Measurements from ENCODE around the gene ARL8B. TPM values are rescaled to one million over a fixed set of nuclear protein-coding genes. Genes with fewer than 3 reads are reported as not detected.

ARL8B gene
- total and polyA plus RNA-seq, 2 of the 8 experiments (the other 6 are each of a cell fraction or from before 2014, with no cell fraction given) = 14.5 to 27.8 TPM

- H4K91ac ChIP-seq (replicated peaks; ENCODE audit: insufficient read length, low read length) = no peak overlapping the region
- H3K9ac ChIP-seq (replicated peaks in 1 of 4; ENCODE audit: extremely low read depth in 1 of 4, low read depth in 3 of 4, low read length in 3 of 4) = no peak overlapping the region
- no peaks in the 10 kb centered on the region for H3K27me3 ChIP-seq (replicated peaks in 1 of 4; ENCODE audit: control insufficient read depth in 3 of 4, extremely low read depth in 1 of 4, insufficient read depth in 3 of 4, low read length in 3 of 4)
- H4K5ac ChIP-seq (ENCODE audit: insufficient read length, low read depth, low read length) = no peak overlapping the region
- no peak overlapping the region for H3K4me3 ChIP-seq (ENCODE audit: extremely low read depth in 1 of 4, insufficient read depth in 2 of 4, low read depth in 3 of 4, low read length in 4 of 4)
- H3K23me2 ChIP-seq (ENCODE audit: low read depth, low read length) = no peaks in the 10 kb centered on the region
- DNase-seq (ENCODE audit: low read depth in 1 of 2, low spot score in 2 of 2) (no peak), FAIRE-seq (no peak)
- H2AFZ ChIP-seq (ENCODE audit: low read length) = no peak overlapping the region
- no peak overlapping the region for H4K8ac ChIP-seq (ENCODE audit: extremely low read depth, insufficient read depth, low read length)
- no peak overlapping the region for H2BK5ac ChIP-seq (ENCODE audit: low read depth, low read length)
- no peaks in the 10 kb centered on the region for H4K20me1 ChIP-seq (replicated peaks in 1 of 2; ENCODE audit: control insufficient read depth in 1 of 2, insufficient read depth in 2 of 2, low read length in 2 of 2)
- H3K56ac ChIP-seq (replicated peaks; ENCODE audit: insufficient read length, low read depth, low read length) = no peak overlapping the region
- H3K36me3 ChIP-seq (ENCODE audit: control insufficient read depth in 2 of 4, insufficient read depth in 4 of 4, low read length in 3 of 4) = no peaks in the 10 kb centered on the region
- H3K4ac ChIP-seq (replicated peaks; ENCODE audit: insufficient read length, low read depth, low read length) = no peak overlapping the region
- H2AK5ac ChIP-seq (ENCODE audit: low read depth, low read length) = no peak overlapping the region
- H3K4me2 ChIP-seq (ENCODE audit: insufficient read depth in 1 of 2, low read depth in 2 of 2, low read length in 2 of 2) = no peak overlapping the region
- POLR2A ChIA-PET (ENCODE audit: partially characterized antibody) = interaction anchor here (0.7 kb wide), 1 partner anchor 97 kb away, joined by 3 read pairs; no protein-coding TSS in a partner anchor
- CTCF ChIA-PET (ENCODE audit: partially characterized antibody) = interaction anchor here (0.6 kb wide), 1 partner anchor 31 kb away, joined by 4 read pairs; no protein-coding TSS in a partner anchor
- no peaks in the 10 kb centered on the region for H3K4me1 ChIP-seq (replicated peaks in 1 of 4; ENCODE audit: control insufficient read depth in 3 of 4, insufficient read depth in 4 of 4, low read length in 3 of 4)
- no peak overlapping the region for H3K23ac ChIP-seq (ENCODE audit: insufficient read length)
- 87% methylated on average over 3 of the region's 3 CpGs; no CpG with 5 or more reads in 1 of the 2 experiments for WGBS, 2 experiments (ENCODE audit: extremely low coverage in 1 of 2, insufficient coverage in 1 of 2, insufficient read length in 1 of 2, insufficient replicate concordance in 2 of 2, low coverage in 1 of 2, low lambda C conversion rate in 2 of 2, missing lambda C conversion rate in 1 of 2)
- H3K14ac ChIP-seq (ENCODE audit: insufficient read length) = no peak overlapping the region
- no peaks in the 10 kb centered on the region for H3K9me3 ChIP-seq (ENCODE audit: insufficient read depth in 2 of 2, low read depth in 1 of 2, low read length in 1 of 2)
- no peak overlapping the region for H2BK20ac ChIP-seq (ENCODE audit: low read length)
- no peak overlapping the region for H2BK120ac ChIP-seq (replicated peaks; ENCODE audit: low read depth, low read length)
- H2BK12ac ChIP-seq (ENCODE audit: low read depth, low read length) = no peak overlapping the region
- H2BK15ac ChIP-seq (ENCODE audit: low read length) = no peak overlapping the region
- H3K18ac ChIP-seq (ENCODE audit: extremely low read depth, low read length) = no peak overlapping the region
- H3K79me1 ChIP-seq (ENCODE audit: low read depth, low read length) = no peaks in the 10 kb centered on the region
- no peaks in the 10 kb centered on the region for H3K79me2 ChIP-seq (ENCODE audit: control insufficient read depth in 1 of 2, insufficient read depth in 2 of 2, low read length in 2 of 2)
- H3K27ac ChIP-seq (ENCODE audit: low read depth, low read length) = no peak overlapping the region
- TF ChIP-seq SUZ12 (IDR thresholded peaks at IDR 0.05; ENCODE audit: low read length) (no peak), RBBP5 (IDR thresholded peaks at IDR 0.05; ENCODE audit: borderline replicate concordance, low read depth, low read length) (no peak), USF2 (IDR thresholded peaks at IDR 0.05; ENCODE audit: low read length) (no peak), SP2 (IDR thresholded peaks at IDR 0.05; ENCODE audit: low read length) (no peak), BCL11A (IDR thresholded peaks at IDR 0.05; ENCODE audit: low read depth in 2 of 2, low read length in 2 of 2) (no peak), RFX5 (IDR thresholded peaks at IDR 0.05; ENCODE audit: borderline replicate concordance, low read depth, low read length) (no peak), GTF2F1 (IDR thresholded peaks at IDR 0.05; ENCODE audit: borderline replicate concordance, low read depth, low read length) (no peak), YY1 (IDR thresholded peaks at IDR 0.05; ENCODE audit: low read depth, low read length) (no peak), CTBP2 (IDR thresholded peaks at IDR 0.05; ENCODE audit: borderline replicate concordance, insufficient read depth, insufficient read length, low read length) (no peak), SAP30 (IDR thresholded peaks at IDR 0.05; ENCODE audit: insufficient read depth, insufficient replicate concordance, low read length) (no peak), KDM1A (IDR thresholded peaks at IDR 0.05; ENCODE audit: borderline replicate concordance, low read length) (no peak), CBX8 (IDR thresholded peaks at IDR 0.05; ENCODE audit: borderline replicate concordance, low read depth, low read length) (no peak), MAFK (IDR thresholded peaks at IDR 0.05; ENCODE audit: low read depth, low read length) (no peak)
Measured at GRCh38 chr3:5103743-5104142, 18.3 kb upstream of the ARL8B start.

All from H1 (cell line).